Motor neuron (in vitro differentiated cells): Measurements from ENCODE around the gene IPO9. TPM values are rescaled to one million over a fixed set of nuclear protein-coding genes. Genes with fewer than 3 reads are reported as not detected.

Source experiments
- ATAC-seq, 8 experiments: fragments of 200-7000 bp; cut with Tn5 transposase; replicated peaks in 6 of 8; 2 replicates each; pipeline ENCODE4 v1.8.0; 2021; ENCODE audit warnings: mild to moderate bottlenecking in 8 of 8, moderate library complexity in 8 of 8
- H3K27ac ChIP-seq, 2 donors: fragments of 250-450 bp; sonication (Bioruptor Pico); 2 replicates each; pipeline ENCODE4 v1.9.0; 2021; ENCODE audit warnings: antibody characterized with exemption in 2 of 2, mild to moderate bottlenecking in 2 of 2, moderate library complexity in 1 of 2
- H3K4me1 ChIP-seq, 2 donors: fragments of 250-450 bp; sonication (Bioruptor Pico); replicated peaks in 1 of 2; 2 replicates each; pipeline ENCODE4 v1.6.1; 2021; ENCODE audit warnings: antibody characterized with exemption in 2 of 2, mild to moderate bottlenecking in 2 of 2, moderate library complexity in 1 of 2
- H3K4me3 ChIP-seq, 5 donors: fragments of 250-450 bp; sonication (Bioruptor Pico); 2 replicates each; pipeline ENCODE4 v1.9.0; 2021; ENCODE audit warnings: antibody characterized with exemption in 5 of 5, mild to moderate bottlenecking in 5 of 5, moderate library complexity in 4 of 5
- WGBS, 10 experiments: fragments of 450-650 bp; shearing (Covaris generic); methylation state at CpG; one replicate each; pipeline ENCODE4 v1.0.0; 2022; 5-methylcytosine and 5-hydroxymethylcytosine counted together
- in situ Hi-C, 9 experiments: fragments of 400-800 bp; cut with MboI; loops; one replicate each; pipeline ENCODE4 v1.15.0; 2021; ENCODE audit warnings: low sequenced_read_pairs in 9 of 9, low pct_unique_long_range_greater_than_20kb in 2 of 9; ENCODE audit not compliant: unreplicated experiment in 9 of 9
- total RNA-seq, 8 experiments: library from RNA; unstranded; fragments of 300-600 nt; gene quantifications; 2 replicates each; pipeline versions ENCODE4 v1.2.3 to v1.2.4, GENCODE V29; 2022

The IPO9 gene
- 10 to 100 TPM; 16.9 to 69.8 (median 46.7) TPM for total RNA-seq

- 2 to 67% (median 36%) methylated on average over 1 to 32 of the region's 58 CpGs; no CpG with 5 or more reads in 3 of the 10 experiments for WGBS, 10 experiments
- peak; percentile 61 to 94 (median 91) for ATAC-seq
Observed at GRCh38 chr1:201828820-201829774, at the start of gene IPO9. Gene IPO9, plus strand, starts transcription at chr1:201829157. Its CDS starts 53 bp downstream, at chr1:201829210.

GRCh38 chr1:201779351-201779880, 49.5 kb upstream of the IPO9 start:
- ATAC-seq, result no peak
- Histone ChIP-seq H3K4me1 (no peaks in the 10 kb centered on the region), H3K4me3 (no peak overlapping the region), H3K27ac (no peak overlapping the region)
- WGBS, 10 experiments, result 69 to 100% (median 96%) methylated on average over 1 to 6 of the region's 6 CpGs
- in situ Hi-C loops, result loop anchor here in 4 of 9 experiments (25.0 kb wide), 1 partner anchor 217 kb away; no protein-coding TSS in a partner anchor

More at GRCh38 chr1:201828820-201829774, at the start of gene IPO9:
- H3K27ac ChIP-seq, result peak within 1 kb of the TSS; percentile 96 to 97
- in situ Hi-C loops, result no loop called here
- peaks cover 21% of the 10 kb centered on the region in 2 donors for H3K4me1 ChIP-seq
- peak within 1 kb of the TSS; percentile 88 to 98 (median 97) for H3K4me3 ChIP-seq

- H3K4me3 ChIP-seq, result no peak overlapping the region
- in situ Hi-C loops, result loop anchor here in 5 of 9 experiments (10.0 to 25.0 kb wide), 3 partner anchors 66 to 226 kb away; no protein-coding TSS in a partner anchor
- 81 to 100% (median 100%) methylated on average over 1 to 6 of the region's 6 CpGs for WGBS, 10 experiments
- peak in 1 of 8 experiments; percentile 59 for ATAC-seq
- H3K4me1 ChIP-seq, result no peaks in the 10 kb centered on the region
- H3K27ac ChIP-seq, result no peak overlapping the region
Observed at GRCh38 chr1:201780952-201781351, 48.0 kb upstream of the IPO9 start.

- no peak for ATAC-seq
- H3K4me1 ChIP-seq, result no peaks in the 10 kb centered on the region
- in situ Hi-C loops, result loop anchor here in 5 of 9 experiments (10.0 to 25.0 kb wide), 3 partner anchors 67 to 227 kb away; no protein-coding TSS in a partner anchor
- no peak overlapping the region for H3K27ac ChIP-seq
- 25 to 100% (median 89%) methylated on average over 1 of the region's 1 CpG; no CpG with 5 or more reads in 4 of the 10 experiments for WGBS, 10 experiments
- H3K4me3 ChIP-seq, result no peak overlapping the region
Observed at GRCh38 chr1:201781437-201781836, 47.5 kb upstream of the IPO9 start.

GRCh38 chr1:201782353-201782752, 46.6 kb upstream of the IPO9 start:
- Histone ChIP-seq H3K27ac (no peak overlapping the region), H3K4me1 (no peaks in the 10 kb centered on the region), H3K4me3 (no peak overlapping the region)
- in situ Hi-C loops, result loop anchor here in 5 of 9 experiments (10.0 to 25.0 kb wide), 3 partner anchors 68 to 228 kb away; no protein-coding TSS in a partner anchor
- 91 to 100% (median 99%) methylated on average over 1 to 6 of the region's 12 CpGs; no CpG with 5 or more reads in 6 of the 10 experiments for WGBS, 10 experiments
- no peak for ATAC-seq

GRCh38 chr1:201783058-201783457, 45.9 kb upstream of the IPO9 start:
- Histone ChIP-seq H3K27ac (no peak overlapping the region), H3K4me1 (no peaks in the 10 kb centered on the region), H3K4me3 (no peak overlapping the region)
- WGBS, 10 experiments, result 50 to 100% (median 80%) methylated on average over 1 to 2 of the region's 2 CpGs; no CpG with 5 or more reads in 3 of the 10 experiments
- peak in 3 of 8 experiments; percentile 47 to 58 (median 51) for ATAC-seq
- in situ Hi-C loops, result loop anchor here in 5 of 9 experiments (10.0 to 25.0 kb wide), 3 partner anchors 68 to 228 kb away; no protein-coding TSS in a partner anchor

GRCh38 chr1:201783572-201783971, 45.4 kb upstream of the IPO9 start:
- Histone ChIP-seq H3K4me1 (no peaks in the 10 kb centered on the region), H3K27ac (no peak overlapping the region), H3K4me3 (no peak overlapping the region)
- in situ Hi-C loops, result loop anchor here in 5 of 9 experiments (10.0 to 25.0 kb wide), 3 partner anchors 69 to 229 kb away; no protein-coding TSS in a partner anchor
- WGBS, 10 experiments, result 67 to 100% (median 96%) methylated on average over 1 to 4 of the region's 6 CpGs; no CpG with 5 or more reads in 2 of the 10 experiments
- peak in 1 of 8 experiments; percentile 41 for ATAC-seq

- ATAC-seq, result no peak
- H3K27ac ChIP-seq, result no peak overlapping the region
- in situ Hi-C loops, result loop anchor here in 5 of 9 experiments (10.0 to 25.0 kb wide), 3 partner anchors 70 to 230 kb away; no protein-coding TSS in a partner anchor
Observed at GRCh38 chr1:201785291-201785690, 43.7 kb upstream of the IPO9 start.

GRCh38 chr1:201786824-201787223, 42.1 kb upstream of the IPO9 start:
- WGBS, 10 experiments, result 36 to 100% (median 89%) methylated on average over 1 to 5 of the region's 5 CpGs; no CpG with 5 or more reads in 5 of the 10 experiments
- H3K27ac ChIP-seq, result no peak overlapping the region
- in situ Hi-C loops, result loop anchor here in 5 of 9 experiments (10.0 to 25.0 kb wide), 3 partner anchors 72 to 232 kb away; no protein-coding TSS in a partner anchor
- peak in 1 of 8 experiments; percentile 11 for ATAC-seq
- H3K4me1 ChIP-seq, result peaks cover 2 to 7% of the 10 kb centered on the region in 2 donors
- H3K4me3 ChIP-seq, result no peak overlapping the region

More at GRCh38 chr1:201785291-201785690, 43.7 kb upstream of the IPO9 start:
- H3K4me3 ChIP-seq, result no peak overlapping the region
- 40 to 100% (median 100%) methylated on average over 1 to 2 of the region's 2 CpGs; no CpG with 5 or more reads in 1 of the 10 experiments for WGBS, 10 experiments
- no peaks in the 10 kb centered on the region for H3K4me1 ChIP-seq

- in situ Hi-C loops, result loop anchor here in 5 of 9 experiments (10.0 to 25.0 kb wide), 3 partner anchors 73 to 233 kb away; no protein-coding TSS in a partner anchor
- Histone ChIP-seq H3K4me1 (peaks cover 6 to 9% of the 10 kb centered on the region in 2 donors), H3K4me3 (no peak overlapping the region), H3K27ac (no peak overlapping the region)
- no peak for ATAC-seq
- 80 to 100% (median 98%) methylated on average over 1 to 9 of the region's 18 CpGs; no CpG with 5 or more reads in 5 of the 10 experiments for WGBS, 10 experiments
Observed at GRCh38 chr1:201788296-201788695, 40.7 kb upstream of the IPO9 start.

- in situ Hi-C loops, result loop anchor here in 5 of 9 experiments (10.0 to 25.0 kb wide), 3 partner anchors 74 to 234 kb away; no protein-coding TSS in a partner anchor
- H3K27ac ChIP-seq, result no peak overlapping the region
- 97 to 100% (median 100%) methylated on average over 1 to 5 of the region's 5 CpGs; no CpG with 5 or more reads in 5 of the 10 experiments for WGBS, 10 experiments
Observed at GRCh38 chr1:201789245-201789644, 39.7 kb upstream of the IPO9 start.

GRCh38 chr1:201790261-201790660, 38.7 kb upstream of the IPO9 start:
- Histone ChIP-seq H3K4me1 (peaks cover 6 to 9% of the 10 kb centered on the region in 2 donors), H3K27ac (no peak overlapping the region), H3K4me3 (no peak overlapping the region)
- in situ Hi-C loops, result loop anchor here in 5 of 9 experiments (10.0 to 25.0 kb wide), 2 partner anchors 225 to 228 kb away; no protein-coding TSS in a partner anchor
- 4 to 100% (median 94%) methylated on average over 1 to 2 of the region's 2 CpGs; no CpG with 5 or more reads in 4 of the 10 experiments for WGBS, 10 experiments
- peak in 1 of 8 experiments; percentile 9 for ATAC-seq

More at GRCh38 chr1:201789245-201789644, 39.7 kb upstream of the IPO9 start:
- Histone ChIP-seq H3K4me1 (peaks cover 6 to 9% of the 10 kb centered on the region in 2 donors), H3K4me3 (no peak overlapping the region)
- no peak for ATAC-seq
